BJ (cell line): Measurements from ENCODE around the gene STX17. TPM values are rescaled to one million over a fixed set of nuclear protein-coding genes. Genes with fewer than 3 reads are reported as not detected.

Experiments
- CTCF ChIA-PET: fragments of 350-600 bp; formaldehyde crosslinking; extraction: SDS; loops from one replicate; lab custom pipeline; 2021; ENCODE audit warnings: antibody characterized with exemption, inconsistent platforms; lab: Yijun Ruan, JAX
- POLR2A ChIA-PET: fragments of 300-600 bp; sonication (Branson Sonifier 250); formaldehyde crosslinking; extraction: SDS; loops from one replicate; lab custom pipeline; 2021; ENCODE audit warnings: antibody characterized with exemption; lab: Charles Lee
- DNase-seq: peaks from one replicate; pipeline ENCODE4 v3.0.0-alpha.2; 2011; ENCODE audit warnings: low read depth
- H3K27me3 ChIP-seq: 2 replicates; pipeline ENCODE4 v1.6.0; 2011; ENCODE audit warnings: low read length; ENCODE audit not compliant: control insufficient read depth, insufficient read depth
- H3K36me3 ChIP-seq: 2 replicates; pipeline ENCODE4 v1.5.1; 2011; ENCODE audit warnings: low read length; ENCODE audit not compliant: control insufficient read depth, insufficient read depth
- H3K4me3 ChIP-seq: 2 replicates; pipeline ENCODE4 v1.5.1; 2011; ENCODE audit warnings: low read depth, mild to moderate bottlenecking, control low read depth, low read length
- polyA plus RNA-seq: library from polyadenylated mRNA; depleted of rRNA; stranded (reverse); fragments of >200 nt; gene quantifications from 2 replicates; pipeline ENCODE4 v1.2.3, GENCODE V29; 2011
- TF ChIP-seq, protein P1 (sequence below): IDR thresholded peaks from 2 replicates; pipeline ENCODE4 v1.5.1; 2011; ENCODE audit warnings: low read depth, mild to moderate bottlenecking, control low read depth, inconsistent platforms, low read length, moderate library complexity; ENCODE audit not compliant: insufficient read depth

The STX17 gene
- polyA plus RNA-seq, 1 experiment, result 6.9 TPM

DNA sequence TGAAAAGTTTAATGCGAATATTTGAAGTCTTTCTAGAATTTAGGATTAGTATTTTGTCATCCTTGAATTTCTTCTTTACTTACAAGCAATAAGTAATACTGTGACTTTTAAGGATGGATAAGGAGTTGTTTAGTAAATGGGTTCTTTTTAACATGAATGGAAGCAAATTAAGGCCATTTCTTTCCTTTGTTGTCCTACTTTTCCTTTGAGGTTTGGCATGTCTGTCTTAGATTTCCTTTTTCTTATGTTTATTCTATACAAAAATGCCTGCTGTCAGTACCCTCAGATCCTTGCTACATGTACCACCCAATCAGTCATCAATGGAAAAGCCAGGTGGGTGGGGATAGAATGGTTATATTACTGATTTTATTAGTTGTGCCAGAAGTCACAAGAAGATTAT, 10.2 kb downstream of the STX17 start:
- H3K27me3 ChIP-seq, result no peaks in the 10 kb centered on the region

DNA sequence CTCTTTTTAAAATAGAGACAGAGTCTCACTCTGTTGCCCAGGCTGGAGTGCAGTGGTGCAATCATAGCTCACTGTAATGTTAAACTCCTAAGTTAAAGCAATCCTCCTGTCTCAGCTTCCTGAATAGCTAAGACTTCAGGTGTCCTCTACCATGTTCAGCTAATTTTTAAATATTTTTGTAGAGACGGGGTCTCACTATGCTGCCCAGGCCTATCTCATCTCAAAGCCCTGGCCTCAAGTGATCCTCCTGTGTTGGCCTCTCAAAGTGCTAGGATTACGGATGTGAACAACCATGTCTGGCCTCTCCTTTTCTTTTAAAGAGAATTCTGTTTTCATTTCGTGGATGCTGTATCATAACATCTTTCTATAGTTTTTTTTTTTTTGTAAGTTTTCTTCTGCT, 11.7 kb downstream of the STX17 start:
- no peaks in the 10 kb centered on the region for H3K27me3 ChIP-seq
- H3K4me3 ChIP-seq, result no peak overlapping the region
- TF ChIP-seq, protein P1, sequence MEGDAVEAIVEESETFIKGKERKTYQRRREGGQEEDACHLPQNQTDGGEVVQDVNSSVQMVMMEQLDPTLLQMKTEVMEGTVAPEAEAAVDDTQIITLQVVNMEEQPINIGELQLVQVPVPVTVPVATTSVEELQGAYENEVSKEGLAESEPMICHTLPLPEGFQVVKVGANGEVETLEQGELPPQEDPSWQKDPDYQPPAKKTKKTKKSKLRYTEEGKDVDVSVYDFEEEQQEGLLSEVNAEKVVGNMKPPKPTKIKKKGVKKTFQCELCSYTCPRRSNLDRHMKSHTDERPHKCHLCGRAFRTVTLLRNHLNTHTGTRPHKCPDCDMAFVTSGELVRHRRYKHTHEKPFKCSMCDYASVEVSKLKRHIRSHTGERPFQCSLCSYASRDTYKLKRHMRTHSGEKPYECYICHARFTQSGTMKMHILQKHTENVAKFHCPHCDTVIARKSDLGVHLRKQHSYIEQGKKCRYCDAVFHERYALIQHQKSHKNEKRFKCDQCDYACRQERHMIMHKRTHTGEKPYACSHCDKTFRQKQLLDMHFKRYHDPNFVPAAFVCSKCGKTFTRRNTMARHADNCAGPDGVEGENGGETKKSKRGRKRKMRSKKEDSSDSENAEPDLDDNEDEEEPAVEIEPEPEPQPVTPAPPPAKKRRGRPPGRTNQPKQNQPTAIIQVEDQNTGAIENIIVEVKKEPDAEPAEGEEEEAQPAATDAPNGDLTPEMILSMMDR, result no peak
- CTCF ChIA-PET, result interaction anchor here (1.0 to 2.4 kb wide), 3 partner anchors 10 to 16 kb away, joined by 3 to 11 read pairs (median 4); no protein-coding TSS in a partner anchor
- POLR2A ChIA-PET, result no interaction called here
- DNase-seq, result no peak
- H3K36me3 ChIP-seq, result peaks cover 4% of the 10 kb centered on the region

More for the DNA sequence above, 10.2 kb downstream of the STX17 start:
- H3K36me3 ChIP-seq, result peaks cover 2% of the 10 kb centered on the region
- TF ChIP-seq, protein P1, result no peak
- H3K4me3 ChIP-seq, result no peak overlapping the region
- POLR2A ChIA-PET, result no interaction called here
- CTCF ChIA-PET, result interaction anchor here (1.7 to 2.4 kb wide), 2 partner anchors 8 to 15 kb away, joined by 5 to 11 read pairs; no protein-coding TSS in a partner anchor
- DNase-seq, result no peak

DNA sequence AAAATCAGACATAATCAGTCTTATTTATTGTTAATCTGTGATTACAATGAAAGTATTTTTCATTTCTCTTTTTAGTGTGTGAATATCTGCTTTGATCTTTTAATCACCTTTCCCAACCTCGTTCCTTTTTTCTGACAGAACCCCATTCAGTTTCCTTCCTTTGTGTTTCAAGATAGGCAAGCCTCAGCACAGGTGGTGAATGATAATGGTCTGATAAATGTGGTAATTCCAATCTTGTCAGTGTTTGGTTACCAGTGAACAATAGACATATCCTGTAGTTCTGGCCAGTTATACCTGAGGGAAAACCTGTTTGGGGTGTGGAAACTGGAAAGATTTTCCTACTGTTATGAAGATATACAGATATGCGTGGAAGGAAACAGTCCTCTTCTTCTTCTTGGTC, 13.5 kb downstream of the STX17 start:
- H3K36me3 ChIP-seq, result peaks cover 6% of the 10 kb centered on the region

DNA sequence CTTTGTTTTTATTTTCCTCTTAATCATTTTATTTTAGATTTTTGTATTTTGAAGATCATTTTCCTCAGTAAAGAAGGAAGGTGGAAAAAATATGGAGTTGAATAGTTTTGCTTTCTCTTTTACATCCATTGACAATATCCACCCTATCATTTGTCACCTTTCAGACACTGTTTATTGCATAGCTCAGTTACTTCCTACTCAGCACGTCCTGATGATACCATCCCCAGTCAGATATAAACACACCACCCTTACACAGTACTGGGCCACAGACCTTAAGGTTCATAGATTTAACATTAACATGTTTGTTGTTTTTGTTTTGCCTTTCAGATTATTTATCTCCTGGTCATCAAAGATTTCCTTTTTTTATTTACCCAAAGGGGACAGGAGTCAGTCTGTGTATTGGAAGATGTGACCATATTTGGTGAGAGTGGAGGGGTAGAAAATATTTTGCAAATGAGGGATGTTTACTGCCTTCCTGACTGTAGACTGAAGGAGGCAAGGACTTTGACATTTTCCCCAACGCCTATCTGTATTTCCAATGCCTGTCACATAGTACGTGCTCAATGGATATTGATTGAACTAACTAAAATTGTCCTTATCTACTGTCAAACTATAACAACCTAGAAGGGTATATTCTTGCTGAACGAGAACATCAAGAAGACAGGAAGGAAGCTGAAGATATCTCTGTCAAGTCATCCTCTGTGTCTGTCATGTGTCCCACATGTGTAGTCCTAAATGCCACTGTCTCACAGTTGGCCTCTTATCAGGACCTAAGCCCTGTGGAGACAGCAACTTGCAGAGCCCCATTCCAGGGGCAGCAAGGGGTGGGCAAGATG, 15.6 kb downstream of the STX17 start:
- peaks cover 6% of the 10 kb centered on the region for H3K36me3 ChIP-seq
- CTCF ChIA-PET, result no interaction called here
- TF ChIP-seq, protein P1, result no peak
- POLR2A ChIA-PET, result no interaction called here
- DNase-seq, result no peak
- no peak overlapping the region for H3K4me3 ChIP-seq
- H3K27me3 ChIP-seq, result no peaks in the 10 kb centered on the region

More for the DNA sequence above, 13.5 kb downstream of the STX17 start:
- TF ChIP-seq, protein P1, result no peak
- Histone ChIP-seq H3K4me3 (no peak overlapping the region), H3K27me3 (no peaks in the 10 kb centered on the region)
- no peak for DNase-seq
- CTCF ChIA-PET, result no interaction called here
- POLR2A ChIA-PET, result no interaction called here

DNA sequence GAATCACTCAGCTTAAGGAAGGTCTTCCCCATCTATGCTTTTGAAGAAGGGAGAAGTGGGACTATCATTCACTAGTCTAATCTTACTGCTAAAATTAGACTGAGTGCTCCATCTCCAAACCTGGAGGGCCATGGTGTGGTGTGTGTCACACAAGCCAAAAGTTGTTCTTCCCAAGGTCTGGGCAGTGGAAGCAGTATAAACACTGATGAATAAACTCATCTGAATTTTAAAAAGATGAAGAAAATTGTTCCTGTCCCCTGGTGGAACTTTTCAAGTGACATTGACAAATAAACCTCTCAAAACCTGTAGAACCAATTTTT, 16.2 kb downstream of the STX17 start:
- no peak for DNase-seq
- Histone ChIP-seq H3K4me3 (no peak overlapping the region), H3K27me3 (no peaks in the 10 kb centered on the region), H3K36me3 (peaks cover 6% of the 10 kb centered on the region)
- TF ChIP-seq, protein P1, result no peak
- ChIA-PET CTCF (no interaction called here), POLR2A (no interaction called here)
